KG1 (cell line): ENCODE data around the gene SFMBT1.
"Not testable (repeated sequence)": the region's sequence is repeated elsewhere in the genome, so short reads cannot be mapped to it uniquely, and the experiment has no call there.

ENCODE experiments used
- DNase-seq: peaks from one replicate; lab custom pipeline; 2025; lab: John Stamatoyannopoulos, UW

Gene SFMBT1

GRCh38 chr3:53073553-53074365, 27.9 kb upstream of the SFMBT1 start:
- no peak for DNase-seq

GRCh38 chr3:53072653-53073552, 27.0 kb upstream of the SFMBT1 start:
- DNase-seq: peak; percentile 28

- no peak for DNase-seq
Observed at GRCh38 chr3:53071882-53072431, 26.1 kb upstream of the SFMBT1 start.

- no peak for DNase-seq
Observed at GRCh38 chr3:53069422-53070068, 23.7 kb upstream of the SFMBT1 start.

GRCh38 chr3:53068176-53068575, 22.3 kb upstream of the SFMBT1 start:
- no peak for DNase-seq

- no peak for DNase-seq
Observed at GRCh38 chr3:53067567-53067966, 21.7 kb upstream of the SFMBT1 start.

GRCh38 chr3:53065841-53066480, 20.1 kb upstream of the SFMBT1 start:
- no peak for DNase-seq

- DNase-seq: no peak
Observed at GRCh38 chr3:53062905-53063304, 17.0 kb upstream of the SFMBT1 start.

GRCh38 chr3:53056442-53056841, 10.6 kb upstream of the SFMBT1 start:
- no peak for DNase-seq

GRCh38 chr3:53054233-53054632, 8.4 kb upstream of the SFMBT1 start:
- DNase-seq: not testable (repeated sequence)

GRCh38 chr3:53051929-53052328, 6.1 kb upstream of the SFMBT1 start:
- DNase-seq: no peak

GRCh38 chr3:53049987-53050386, 4.1 kb upstream of the SFMBT1 start:
- DNase-seq: no peak

GRCh38 chr3:53046171-53047170, 598 bp upstream of the SFMBT1 start:
- DNase-seq: no peak

- no peak for DNase-seq
Observed at GRCh38 chr3:53044711-53045517, 959 bp downstream of the SFMBT1 start.

GRCh38 chr3:53044371-53044710, 1.5 kb downstream of the SFMBT1 start:
- DNase-seq: no peak

- no peak for DNase-seq
Observed at GRCh38 chr3:53043738-53044137, 2.1 kb downstream of the SFMBT1 start.

- DNase-seq: no peak
Observed at GRCh38 chr3:53042651-53043050, 3.2 kb downstream of the SFMBT1 start.

GRCh38 chr3:53040351-53040820, 5.5 kb downstream of the SFMBT1 start:
- no peak for DNase-seq

GRCh38 chr3:53039376-53039752, 6.5 kb downstream of the SFMBT1 start:
- no peak for DNase-seq
